Measurements from ENCODE around the gene ATXN1. TPM values are rescaled to one million over a fixed set of nuclear protein-coding genes. Genes with fewer than 3 reads are reported as not detected.

Gene ATXN1
- total RNA-seq, 1 experiment from 2014 or later, result 5.6 TPM

DNA sequence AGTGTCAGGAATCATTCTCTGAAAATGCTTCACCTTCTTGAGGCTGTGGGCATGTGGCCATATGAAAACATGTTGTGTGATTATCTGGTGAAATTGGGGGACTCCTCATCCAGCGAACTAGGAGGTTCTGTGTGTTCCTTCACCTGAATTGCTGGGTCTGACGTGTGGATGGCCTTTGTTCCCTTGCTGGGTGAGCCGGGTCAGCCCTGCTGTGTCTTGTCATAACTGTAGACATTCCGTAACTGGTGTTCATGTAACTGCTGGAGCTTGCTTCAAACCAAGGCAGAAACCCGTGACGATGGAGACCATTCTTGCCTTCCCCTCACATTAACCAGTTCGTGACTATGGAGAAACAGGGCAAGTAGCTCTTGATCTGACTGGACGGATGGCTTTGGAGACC lies 399.4 kb downstream of the ATXN1 start:
- Histone ChIP-seq H3K79me2 (ENCODE audit: insufficient read depth, low read length) (no peaks in the 10 kb centered on the region), H3K27ac (ENCODE audit: insufficient read length, low read depth, low read length) (no peak overlapping the region), H4K91ac (ENCODE audit: insufficient read length, low read depth, low read length) (no peak overlapping the region), H3K56ac (ENCODE audit: insufficient read length, low read depth, low read length) (no peak overlapping the region), H2AK5ac (ENCODE audit: insufficient read length, low read length) (no peak overlapping the region), H3K27me3 (ENCODE audit: insufficient read depth, low read length) (no peaks in the 10 kb centered on the region), H3K14ac (ENCODE audit: insufficient read depth, low read length) (no peak overlapping the region), H3K23me2 (ENCODE audit: insufficient read length, low read depth, low read length, poor library complexity, severe bottlenecking) (no peaks in the 10 kb centered on the region), H2BK5ac (ENCODE audit: insufficient read length, low read length) (no peak overlapping the region), H2AFZ (ENCODE audit: low read length) (no peak overlapping the region), H2BK15ac (ENCODE audit: low read depth, low read length) (no peak overlapping the region), H3T11ph (ENCODE audit: low read length) (no peak overlapping the region), H3K79me1 (ENCODE audit: insufficient read depth, low read depth, low read length, poor library complexity, severe bottlenecking) (no peaks in the 10 kb centered on the region), H3K4me2 (ENCODE audit: insufficient read depth, insufficient read length, low read length) (no peak overlapping the region), H3K4ac (ENCODE audit: low read depth, low read length) (no peak overlapping the region), H2BK20ac (ENCODE audit: low read depth, low read length, poor library complexity, severe bottlenecking) (no peak overlapping the region), H3K23ac (ENCODE audit: insufficient read length, low read depth, low read length) (no peak overlapping the region), H2BK12ac (ENCODE audit: insufficient read length, low read depth, low read length) (no peak overlapping the region), H4K5ac (ENCODE audit: insufficient read length, low read depth, low read length) (no peak overlapping the region), H3K9me3 (ENCODE audit: control insufficient read depth, low read depth, low read length) (no peaks in the 10 kb centered on the region), H4K8ac (replicated peaks; ENCODE audit: insufficient read length, low read depth, low read length) (no peak overlapping the region), H3K18ac (ENCODE audit: insufficient read length, low read depth, low read length) (no peak overlapping the region), H2BK120ac (ENCODE audit: low read depth, low read length, poor library complexity, severe bottlenecking) (no peak overlapping the region), H3K4me1 (ENCODE audit: insufficient read depth, low read length) (no peaks in the 10 kb centered on the region), H4K20me1 (ENCODE audit: control insufficient read depth, insufficient read depth, insufficient read length) (no peaks in the 10 kb centered on the region), H3K9ac (ENCODE audit: extremely low read depth, insufficient read length, low read length) (no peak overlapping the region)
- DNase-seq, result no peak
- H3K4me1 Mint-ChIP-seq, result peaks cover 3 to 4% of the 10 kb centered on the region in 2 experiments; a peak in 3 of 4 replicates
- no peaks in the 10 kb centered on the region for H3K36me3 Mint-ChIP-seq (ENCODE audit: insufficient read depth in 1 of 3, low read depth in 3 of 3)
- H3K9me3 Mint-ChIP-seq, result no peaks in the 10 kb centered on the region
- TF ChIP-seq, protein P1, sequence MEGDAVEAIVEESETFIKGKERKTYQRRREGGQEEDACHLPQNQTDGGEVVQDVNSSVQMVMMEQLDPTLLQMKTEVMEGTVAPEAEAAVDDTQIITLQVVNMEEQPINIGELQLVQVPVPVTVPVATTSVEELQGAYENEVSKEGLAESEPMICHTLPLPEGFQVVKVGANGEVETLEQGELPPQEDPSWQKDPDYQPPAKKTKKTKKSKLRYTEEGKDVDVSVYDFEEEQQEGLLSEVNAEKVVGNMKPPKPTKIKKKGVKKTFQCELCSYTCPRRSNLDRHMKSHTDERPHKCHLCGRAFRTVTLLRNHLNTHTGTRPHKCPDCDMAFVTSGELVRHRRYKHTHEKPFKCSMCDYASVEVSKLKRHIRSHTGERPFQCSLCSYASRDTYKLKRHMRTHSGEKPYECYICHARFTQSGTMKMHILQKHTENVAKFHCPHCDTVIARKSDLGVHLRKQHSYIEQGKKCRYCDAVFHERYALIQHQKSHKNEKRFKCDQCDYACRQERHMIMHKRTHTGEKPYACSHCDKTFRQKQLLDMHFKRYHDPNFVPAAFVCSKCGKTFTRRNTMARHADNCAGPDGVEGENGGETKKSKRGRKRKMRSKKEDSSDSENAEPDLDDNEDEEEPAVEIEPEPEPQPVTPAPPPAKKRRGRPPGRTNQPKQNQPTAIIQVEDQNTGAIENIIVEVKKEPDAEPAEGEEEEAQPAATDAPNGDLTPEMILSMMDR (conservative IDR thresholded peaks at IDR 0.05), result no peak
- no peak overlapping the region for H3K27ac Mint-ChIP-seq
- H3K27me3 Mint-ChIP-seq (ENCODE audit: low read depth), result no peaks in the 10 kb centered on the region
- H3K4me3 Mint-ChIP-seq, result no peak overlapping the region
- no CpG with 5 or more reads among the region's 8 CpGs for WGBS (ENCODE audit: extremely low coverage, insufficient read length, low lambda C conversion rate)
